8988T (cell line): ENCODE data around the gene AHCY.
"Not testable (repeated sequence)": the region's sequence is repeated elsewhere in the genome, so short reads cannot be mapped to it uniquely, and the experiment has no call there.

Experiments used
- DNase-seq: peaks from one replicate; pipeline ENCODE4 v3.0.0; 2011

Gene AHCY

GRCh38 chr20:34295284-34295683, 7.9 kb downstream of the AHCY start:
- no peak for DNase-seq

GRCh38 chr20:34294563-34294962, 8.6 kb downstream of the AHCY start:
- no peak for DNase-seq

GRCh38 chr20:34293589-34293988, 9.6 kb downstream of the AHCY start:
- DNase-seq = no peak

- no peak for DNase-seq
Measured at GRCh38 chr20:34293119-34293518, 10.0 kb downstream of the AHCY start.

- no peak for DNase-seq
Measured at GRCh38 chr20:34292496-34292895, 10.7 kb downstream of the AHCY start.

GRCh38 chr20:34290471-34290870, 12.7 kb downstream of the AHCY start:
- no peak for DNase-seq

GRCh38 chr20:34287500-34287899, 15.7 kb downstream of the AHCY start:
- DNase-seq = not testable (repeated sequence)

- DNase-seq = no peak
Measured at GRCh38 chr20:34285450-34285849, 17.7 kb downstream of the AHCY start.

- DNase-seq = no peak
Measured at GRCh38 chr20:34283844-34284243, 19.3 kb downstream of the AHCY start.

- DNase-seq = no peak
Measured at GRCh38 chr20:34282041-34282440, 21.1 kb downstream of the AHCY start.

GRCh38 chr20:34281177-34281576, 22.0 kb downstream of the AHCY start:
- no peak for DNase-seq

- no peak for DNase-seq
Measured at GRCh38 chr20:34274694-34275093, 28.5 kb downstream of the AHCY start.

- no peak for DNase-seq
Measured at GRCh38 chr20:34271956-34272355, 31.2 kb downstream of the AHCY start.

- no peak for DNase-seq
Measured at GRCh38 chr20:34269996-34270627, 33.0 kb downstream of the AHCY start.

GRCh38 chr20:34268851-34269636, 34.1 kb downstream of the AHCY start:
- DNase-seq = no peak

- no peak for DNase-seq
Measured at GRCh38 chr20:34268145-34268544, 35.0 kb downstream of the AHCY start.

GRCh38 chr20:34264141-34264540, 39.0 kb downstream of the AHCY start:
- DNase-seq = no peak

- not testable (repeated sequence) for DNase-seq
Measured at GRCh38 chr20:34263468-34263867, 39.7 kb downstream of the AHCY start.

GRCh38 chr20:34262488-34263288, 40.5 kb downstream of the AHCY start:
- no peak for DNase-seq

- DNase-seq = no peak
Measured at GRCh38 chr20:34260208-34260942, 42.8 kb downstream of the AHCY start.

- no peak for DNase-seq
Measured at GRCh38 chr20:34256629-34257124, 46.5 kb downstream of the AHCY start.

GRCh38 chr20:34254979-34255378, 48.2 kb downstream of the AHCY start:
- no peak for DNase-seq
